SK-N-SH (cell line): Measurements from ENCODE around the gene NRBF2. TPM values are rescaled to one million over a fixed set of nuclear protein-coding genes. Genes with fewer than 3 reads are reported as not detected.

ENCODE experiments used
- CTCF ChIA-PET: fragments of 300-600, 350-600 bp; formaldehyde crosslinking; extraction: SDS; loops from one replicate; lab custom pipeline; 2021; lab: Yijun Ruan, JAX
- POLR2A ChIA-PET: fragments of 350-600 bp; sonication (Branson Sonifier 250); formaldehyde crosslinking; extraction: SDS; loops from one replicate; lab custom pipeline; 2020; ENCODE audit warnings: antibody characterized with exemption, inconsistent platforms; lab: Yijun Ruan, JAX
- DNase-seq: peaks from one replicate; pipeline ENCODE4 v3.0.0; 2012
- H2AFZ ChIP-seq: fragments of 200-600 bp; sonication (generic); 2 replicates; pipeline ENCODE4 v1.8.1; 2016; ENCODE audit warnings: antibody characterized with exemption, mild to moderate bottlenecking, low read depth
- H3F3A ChIP-seq: fragments of 200-600 bp; sonication (generic); replicated peaks from 2 replicates; pipeline ENCODE3; 2016; ENCODE audit warnings: antibody characterized with exemption, mild to moderate bottlenecking; ENCODE audit not compliant: insufficient read depth
- H3K27ac ChIP-seq, 2 experiments: fragments of 200-500 bp in 1 of 2; fragments of 200-600 bp in 1 of 2; sonication (Bioruptor generic) in 1 of 2; sonication (generic), shearing (Covaris generic) in 1 of 2; 2 replicates each; pipeline versions ENCODE4 v1.5.1 to v1.6.1; 2014 to 2016; ENCODE audit warnings: low read depth in 2 of 2, inconsistent platforms in 1 of 2, low read length in 1 of 2, mild to moderate bottlenecking in 1 of 2, mixed read lengths in 1 of 2
- H3K27me3 ChIP-seq: fragments of 200-600 bp; sonication (generic), shearing (Covaris generic); 2 replicates; pipeline ENCODE4 v1.6.1; 2016; ENCODE audit warnings: mixed run types; ENCODE audit not compliant: insufficient read depth
- H3K36me3 ChIP-seq, 2 experiments: fragments of 200-500 bp in 1 of 2; fragments of 200-600 bp in 1 of 2; sonication (Bioruptor generic) in 1 of 2; sonication (generic) in 1 of 2; replicated peaks in 1 of 2; 2 replicates each; pipeline versions ENCODE3 to v1.5.1; 2014 to 2016; ENCODE audit warnings: low read length in 1 of 2, mild to moderate bottlenecking in 1 of 2; ENCODE audit not compliant: insufficient read depth in 2 of 2, control insufficient read depth in 1 of 2
- H3K4me1 ChIP-seq, 2 experiments: fragments of 200-500 bp in 1 of 2; fragments of 200-600 bp in 1 of 2; sonication (Bioruptor generic) in 1 of 2; sonication (generic), shearing (Covaris generic) in 1 of 2; 2 replicates each; pipeline versions ENCODE4 v1.5.1 to v1.6.1; 2014 to 2016; ENCODE audit warnings: low read depth in 1 of 2, low read length in 1 of 2, mixed run types in 1 of 2; ENCODE audit not compliant: insufficient read depth in 2 of 2, control insufficient read depth in 1 of 2
- H3K4me2 ChIP-seq: fragments of 200-600 bp; sonication (generic), shearing (Covaris generic); 2 replicates; pipeline ENCODE4 v1.6.1; 2017; ENCODE audit warnings: mixed run types
- H3K4me3 ChIP-seq, 2 experiments: fragments of 200-500 bp in 1 of 2; fragments of 200-600 bp in 1 of 2; sonication (Bioruptor generic) in 1 of 2; sonication (generic), shearing (Covaris generic) in 1 of 2; 2 replicates each; pipeline versions ENCODE4 v1.5.1 to v1.8.1; 2014 to 2016; ENCODE audit warnings: low read depth in 2 of 2, inconsistent platforms in 1 of 2, low read length in 1 of 2, mild to moderate bottlenecking in 1 of 2, mixed read lengths in 1 of 2, moderate library complexity in 1 of 2
- H3K79me2 ChIP-seq: fragments of 200-600 bp; sonication (generic); 2 replicates; pipeline ENCODE4 v1.8.1; 2017; ENCODE audit warnings: mild to moderate bottlenecking; ENCODE audit not compliant: insufficient read depth
- H3K9ac ChIP-seq: fragments of 200-600 bp; sonication (generic); 2 replicates; pipeline ENCODE4 v1.6.1; 2017; ENCODE audit warnings: mixed run types
- H3K9me2 ChIP-seq: fragments of 200-600 bp; sonication (generic); 2 replicates; pipeline ENCODE4 v1.6.1; 2017; ENCODE audit warnings: mixed run types
- H3K9me3 ChIP-seq: fragments of 200-600 bp; sonication (generic); 2 replicates; pipeline ENCODE4 v1.6.1; 2017; ENCODE audit warnings: mixed run types, mild to moderate bottlenecking, moderate library complexity
- H4K20me1 ChIP-seq: fragments of 200-600 bp; sonication (generic); 2 replicates; pipeline ENCODE4 v1.6.1; 2017; ENCODE audit warnings: mild to moderate bottlenecking, mixed run types; ENCODE audit not compliant: insufficient read depth
- CHD2 ChIP-seq: fragments of 150-350 bp; IDR thresholded peaks from 2 replicates; pipeline ENCODE4 v1.6.1; 2018; ENCODE audit warnings: low read length; ENCODE audit not compliant: partially characterized antibody
- EP300 ChIP-seq, 2 experiments: IDR thresholded peaks; 2 replicates each; pipeline versions ENCODE4 v1.4.0 to v1.6.1; 2012; ENCODE audit warnings: borderline replicate concordance in 1 of 2, low read depth in 1 of 2, low read length in 1 of 2
- EZH2phosphoT487 ChIP-seq: fragments of 200-600 bp; sonication (generic); IDR thresholded peaks from 2 replicates; pipeline ENCODE4 v1.6.1; 2017; ENCODE audit warnings: low read depth, mixed run types, mild to moderate bottlenecking, antibody characterized with exemption, moderate library complexity, borderline replicate concordance
- FOSL2 ChIP-seq: IDR thresholded peaks from 2 replicates; pipeline ENCODE4 v1.4.0; 2012; ENCODE audit warnings: low read depth, mild to moderate bottlenecking, moderate library complexity, borderline replicate concordance
- FOXJ3 ChIP-seq: sonication (generic); formaldehyde crosslinking; IDR thresholded peaks from 2 replicates; pipeline ENCODE4 v1.5.1; 2020; ENCODE audit warnings: mild to moderate bottlenecking, missing genetic modification reagents
- FOXM1 ChIP-seq: IDR thresholded peaks from 2 replicates; pipeline ENCODE4 v1.4.0; 2012; ENCODE audit warnings: low read depth, mild to moderate bottlenecking
- JUND ChIP-seq: IDR thresholded peaks from 2 replicates; pipeline ENCODE4 v1.4.0; 2012
- MAX ChIP-seq: IDR thresholded peaks from 2 replicates; pipeline ENCODE4 v1.4.0; 2012; ENCODE audit warnings: low read depth
- NFIC ChIP-seq: IDR thresholded peaks from 2 replicates; pipeline ENCODE4 v1.4.0; 2012; ENCODE audit warnings: borderline replicate concordance
- PBX3 ChIP-seq: IDR thresholded peaks from 2 replicates; pipeline ENCODE4; 2012
- RAD21 ChIP-seq: IDR thresholded peaks from 2 replicates; pipeline ENCODE4 v1.6.1; 2012; ENCODE audit warnings: mild to moderate bottlenecking, low read length
- RCOR1 ChIP-seq: fragments of 150-350 bp; IDR thresholded peaks from 2 replicates; pipeline ENCODE4 v1.6.1; 2017; ENCODE audit warnings: antibody characterized with exemption, low read length
- RXRA ChIP-seq: IDR thresholded peaks from 2 replicates; pipeline ENCODE4 v1.4.0; 2012; ENCODE audit warnings: low read depth, mild to moderate bottlenecking, borderline replicate concordance
- SMC3 ChIP-seq: IDR thresholded peaks from 2 replicates; pipeline ENCODE4 v1.6.1; 2012; ENCODE audit warnings: low read depth, low read length, improper control_type of control experiment
- TAF1 ChIP-seq: IDR thresholded peaks from 2 replicates; pipeline ENCODE4 v1.6.1; 2012; ENCODE audit warnings: low read depth, mild to moderate bottlenecking, low read length, moderate library complexity, borderline replicate concordance
- TEAD4 ChIP-seq: IDR thresholded peaks from 2 replicates; pipeline ENCODE4 v1.4.0; 2012; ENCODE audit warnings: mild to moderate bottlenecking, borderline replicate concordance; ENCODE audit not compliant: insufficient read depth
- WGBS: methylation state at CpG from one replicate; pipeline ENCODE4 v1.1.6; 2017; ENCODE audit warnings: low lambda C conversion rate; 5-methylcytosine and 5-hydroxymethylcytosine counted together
- polyA plus RNA-seq, 3 experiments: library from polyadenylated mRNA; depleted of rRNA; stranded (reverse); fragments of >200 nt; gene quantifications; 2 replicates each; pipeline ENCODE4 v1.2.3, GENCODE V29; 2012
- TF ChIP-seq, protein P1 (sequence below): IDR thresholded peaks from 2 replicates; pipeline ENCODE4 v1.4.0; 2012; ENCODE audit warnings: low read depth, borderline replicate concordance
- TF ChIP-seq, protein P2 (sequence below): IDR thresholded peaks from 2 replicates; pipeline ENCODE4 v1.6.1; 2012; ENCODE audit warnings: mild to moderate bottlenecking, low read depth, low read length, moderate library complexity

The NRBF2 gene
- polyA plus RNA-seq, 1 of the 3 experiments (the other 2 are of a cell fraction), result 8.9 TPM

DNA sequence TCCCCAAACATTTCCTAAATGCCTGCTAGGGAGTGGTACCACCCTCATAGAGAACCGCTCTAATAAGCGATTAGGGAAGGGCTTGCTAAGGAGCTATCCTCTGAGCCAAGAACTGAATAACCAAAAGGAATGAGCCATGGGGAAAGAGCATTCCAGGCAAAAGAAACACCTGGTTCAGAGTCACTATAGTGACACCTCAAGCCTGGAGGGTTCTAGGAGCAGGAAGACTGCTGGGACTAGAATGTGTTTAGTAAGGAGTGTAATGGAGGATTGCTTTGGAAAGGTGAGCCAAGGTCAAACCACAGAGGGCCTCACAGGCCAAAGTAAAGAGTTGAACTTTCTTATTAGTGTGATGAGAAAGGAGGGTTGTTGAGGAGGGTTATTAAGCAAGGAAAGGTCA lies 38.7 kb upstream of the NRBF2 start:
- no peaks in the 10 kb centered on the region for H3K79me2 ChIP-seq
- ChIA-PET POLR2A (no interaction called here), CTCF (interaction anchor here (1.2 kb wide), 1 partner anchor 11 kb away, joined by 5 read pairs; no protein-coding TSS in a partner anchor)
- H3K9me3 ChIP-seq, result no peaks in the 10 kb centered on the region
- no peaks in the 10 kb centered on the region for H3K27me3 ChIP-seq
- H3K9me2 ChIP-seq, result no peaks in the 10 kb centered on the region
- DNase-seq, result no peak
- H3K4me2 ChIP-seq, result no peak overlapping the region
- no peaks in the 10 kb centered on the region for H3K36me3 ChIP-seq
- H4K20me1 ChIP-seq, result no peaks in the 10 kb centered on the region
- TF ChIP-seq PBX3 (no peak), FOXJ3 (CRISPR knock-in tag) (no peak), TAF1 (no peak), SMC3 (no peak), RCOR1 (no peak), CHD2 (no peak), EZH2phosphoT487 (no peak), FOSL2 (no peak), MAX (no peak), FOXM1 (no peak)
- TF ChIP-seq, protein P1, sequence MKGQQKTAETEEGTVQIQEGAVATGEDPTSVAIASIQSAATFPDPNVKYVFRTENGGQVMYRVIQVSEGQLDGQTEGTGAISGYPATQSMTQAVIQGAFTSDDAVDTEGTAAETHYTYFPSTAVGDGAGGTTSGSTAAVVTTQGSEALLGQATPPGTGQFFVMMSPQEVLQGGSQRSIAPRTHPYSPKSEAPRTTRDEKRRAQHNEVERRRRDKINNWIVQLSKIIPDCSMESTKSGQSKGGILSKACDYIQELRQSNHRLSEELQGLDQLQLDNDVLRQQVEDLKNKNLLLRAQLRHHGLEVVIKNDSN, result no peak
- H3F3A ChIP-seq, result no peaks in the 10 kb centered on the region
- no peak overlapping the region for H2AFZ ChIP-seq
- H3K9ac ChIP-seq, result no peak overlapping the region
- 92% methylated on average over 2 of the region's 2 CpGs for WGBS
- no peak overlapping the region for H3K27ac ChIP-seq
- no peaks in the 10 kb centered on the region for H3K4me1 ChIP-seq
- no peak overlapping the region for H3K4me3 ChIP-seq

GRCh38 chr10:63094881-63095280 lies 38.2 kb upstream of the NRBF2 start:
- Histone ChIP-seq H3K9ac (no peak overlapping the region), H4K20me1 (no peaks in the 10 kb centered on the region), H3K79me2 (no peaks in the 10 kb centered on the region), H3K9me2 (no peaks in the 10 kb centered on the region), H3K4me2 (no peak overlapping the region), H3K27ac (no peak overlapping the region), H3F3A (no peaks in the 10 kb centered on the region), H2AFZ (no peak overlapping the region), H3K36me3 (no peaks in the 10 kb centered on the region), H3K27me3 (no peaks in the 10 kb centered on the region), H3K9me3 (no peaks in the 10 kb centered on the region), H3K4me1 (no peaks in the 10 kb centered on the region), H3K4me3 (no peak overlapping the region)
- DNase-seq, result no peak
- ChIA-PET CTCF (interaction anchor here (1.2 to 1.5 kb wide), 2 partner anchors 11 kb away, joined by 5 read pairs; no protein-coding TSS in a partner anchor), POLR2A (no interaction called here)
- WGBS, result 17% methylated on average over 1 of the region's 1 CpG
- TF ChIP-seq EP300 (IDR thresholded peaks at IDR 0.05; ENCODE audit: borderline replicate concordance in 1 of 2, low read depth in 1 of 2, low read length in 1 of 2) (no peak), TEAD4 (no peak), JUND (no peak), RAD21 (no peak), FOXM1 (no peak), RXRA (no peak), NFIC (no peak)
- TF ChIP-seq, protein P2, sequence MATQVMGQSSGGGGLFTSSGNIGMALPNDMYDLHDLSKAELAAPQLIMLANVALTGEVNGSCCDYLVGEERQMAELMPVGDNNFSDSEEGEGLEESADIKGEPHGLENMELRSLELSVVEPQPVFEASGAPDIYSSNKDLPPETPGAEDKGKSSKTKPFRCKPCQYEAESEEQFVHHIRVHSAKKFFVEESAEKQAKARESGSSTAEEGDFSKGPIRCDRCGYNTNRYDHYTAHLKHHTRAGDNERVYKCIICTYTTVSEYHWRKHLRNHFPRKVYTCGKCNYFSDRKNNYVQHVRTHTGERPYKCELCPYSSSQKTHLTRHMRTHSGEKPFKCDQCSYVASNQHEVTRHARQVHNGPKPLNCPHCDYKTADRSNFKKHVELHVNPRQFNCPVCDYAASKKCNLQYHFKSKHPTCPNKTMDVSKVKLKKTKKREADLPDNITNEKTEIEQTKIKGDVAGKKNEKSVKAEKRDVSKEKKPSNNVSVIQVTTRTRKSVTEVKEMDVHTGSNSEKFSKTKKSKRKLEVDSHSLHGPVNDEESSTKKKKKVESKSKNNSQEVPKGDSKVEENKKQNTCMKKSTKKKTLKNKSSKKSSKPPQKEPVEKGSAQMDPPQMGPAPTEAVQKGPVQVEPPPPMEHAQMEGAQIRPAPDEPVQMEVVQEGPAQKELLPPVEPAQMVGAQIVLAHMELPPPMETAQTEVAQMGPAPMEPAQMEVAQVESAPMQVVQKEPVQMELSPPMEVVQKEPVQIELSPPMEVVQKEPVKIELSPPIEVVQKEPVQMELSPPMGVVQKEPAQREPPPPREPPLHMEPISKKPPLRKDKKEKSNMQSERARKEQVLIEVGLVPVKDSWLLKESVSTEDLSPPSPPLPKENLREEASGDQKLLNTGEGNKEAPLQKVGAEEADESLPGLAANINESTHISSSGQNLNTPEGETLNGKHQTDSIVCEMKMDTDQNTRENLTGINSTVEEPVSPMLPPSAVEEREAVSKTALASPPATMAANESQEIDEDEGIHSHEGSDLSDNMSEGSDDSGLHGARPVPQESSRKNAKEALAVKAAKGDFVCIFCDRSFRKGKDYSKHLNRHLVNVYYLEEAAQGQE, result no peak
